Fibroblast of lung (primary cell): ENCODE data around the gene TRAF5.

Source experiments
- CTCF ChIP-seq, 2 donors: IDR thresholded peaks in 1 of 2; conservative IDR thresholded peaks in 1 of 2; 1 replicate in 1 of 2; 2 replicates in 1 of 2; pipeline ENCODE4 v1.5.1; 2011 to 2012; ENCODE audit warnings: low read length in 2 of 2, control low read depth in 1 of 2, inconsistent platforms in 1 of 2, low read depth in 1 of 2, mild to moderate bottlenecking in 1 of 2
- EZH2 ChIP-seq: IDR thresholded peaks from 2 replicates; pipeline ENCODE4 v1.5.1; 2012; ENCODE audit warnings: low read length, control low read depth, mild to moderate bottlenecking; ENCODE audit errors: missing control alignments

GRCh38 chr1:211377539-211378450 lies 51.2 kb downstream of the TRAF5 start:
- TF ChIP-seq EZH2 = no peak
- no peak for TF ChIP-seq CTCF (conservative IDR thresholded peaks at IDR 0.05 in 1 of 2, IDR thresholded peaks at IDR 0.05 in 1 of 2; ENCODE audit: low read depth in 1 of 2, low read length in 2 of 2)
